GM12891 (cell line): Measurements from ENCODE around the gene CFAP206.

ENCODE experiments used
- DNase-seq: peaks from one replicate; pipeline ENCODE4 v3.0.0; 2011; ENCODE audit warnings: low spot score; ENCODE audit not compliant: insufficient read length
- FAIRE-seq: peaks from 2 replicates; lab custom pipeline; 2011; peaks lifted over from hg19 to GRCh38; lab: Jason Lieb, UNC
- PAX5 ChIP-seq: IDR thresholded peaks from 2 replicates; pipeline ENCODE4 v1.6.1; 2011; ENCODE audit warnings: low read length, moderate library complexity, mild to moderate bottlenecking; ENCODE audit not compliant: insufficient read depth, severe bottlenecking
- POLR2A ChIP-seq: IDR thresholded peaks from 2 replicates; pipeline ENCODE4 v1.6.1; 2011; ENCODE audit warnings: low read depth, low read length, control low read depth
- POLR2AphosphoS5 ChIP-seq: IDR thresholded peaks from 2 replicates; pipeline ENCODE4 v1.6.1; 2011; ENCODE audit warnings: low read depth, low read length, control low read depth
- POU2F2 ChIP-seq: IDR thresholded peaks from 2 replicates; pipeline ENCODE4 v1.6.1; 2011; ENCODE audit warnings: low read depth, mild to moderate bottlenecking, control low read depth, low read length, moderate library complexity
- SPI1 ChIP-seq: IDR thresholded peaks from 2 replicates; pipeline ENCODE4 v1.6.1; 2011; ENCODE audit warnings: low read depth, low read length, control low read depth
- TAF1 ChIP-seq: IDR thresholded peaks from 2 replicates; pipeline ENCODE4 v1.6.1; 2011; ENCODE audit warnings: low read depth, low read length, control low read depth

Gene CFAP206

GRCh38 chr6:87504441-87504840 lies 96.7 kb downstream of the CFAP206 start:
- TF ChIP-seq TAF1 (no peak), PAX5 (no peak), SPI1 (no peak), POLR2A (no peak), POU2F2 (no peak), POLR2AphosphoS5 (no peak)
- FAIRE-seq, result no peak
- DNase-seq, result no peak
